Activated T-cell treated with anti-CD3 and anti-CD28 coated beads, Interleukin-2, amount 50 U/mL, for 72 hours (primary cell): ENCODE results near the gene TMEM145. TPM values are rescaled to one million over a fixed set of nuclear protein-coding genes. Genes with fewer than 3 reads are reported as not detected.
A peak's percentile ranks its signal among the peaks of the same experiment; 100 is the strongest.

Experiments used
- ATAC-seq, 2 donors: fragments of 150-1000 bp; cut with Tn5 transposase; replicated peaks in 1 of 2; 2 replicates each; pipeline ENCODE4 v1.10.0; 2021; ENCODE audit warnings: moderate library complexity in 2 of 2, mild to moderate bottlenecking in 1 of 2
- DNase-seq, 2 donors: peaks; one replicate each; pipeline ENCODE4 v3.0.0; 2021 to 2022; ENCODE audit warnings: mixed read lengths in 1 of 2
- H3K27ac Mint-ChIP-seq: one replicate; pipeline ENCODE4 v1.8.0; 2022; ENCODE audit warnings: mild to moderate bottlenecking, moderate library complexity, mixed read lengths
- H3K27me3 Mint-ChIP-seq: one replicate; pipeline ENCODE4 v1.8.0; 2022; ENCODE audit warnings: low read depth, mixed read lengths
- H3K36me3 Mint-ChIP-seq, 2 donors: one replicate each; pipeline ENCODE4 v1.8.0; 2022; ENCODE audit warnings: mixed read lengths in 2 of 2, mild to moderate bottlenecking in 1 of 2; ENCODE audit not compliant: insufficient read depth in 2 of 2
- H3K4me1 Mint-ChIP-seq: one replicate; pipeline ENCODE4 v1.8.0; 2022; ENCODE audit warnings: low read depth, mixed read lengths
- H3K4me3 Mint-ChIP-seq, 2 donors: one replicate each; pipeline ENCODE4 v1.8.0; 2022; ENCODE audit warnings: mild to moderate bottlenecking in 2 of 2, mixed read lengths in 2 of 2, moderate library complexity in 2 of 2
- H3K9me3 Mint-ChIP-seq, 2 donors: one replicate each; pipeline ENCODE4 v1.8.0; 2022; ENCODE audit warnings: mixed read lengths in 2 of 2
- total RNA-seq, 2 donors: library from RNA; stranded (reverse); gene quantifications; one replicate each; pipeline ENCODE4 v1.2.3, GENCODE V29; 2022

Gene TMEM145
- total RNA-seq, 2 donors from 2014 or later, result 0.67 to 1.6 TPM

- no peaks in the 10 kb centered on the region for H3K4me1 Mint-ChIP-seq
- no peaks in the 10 kb centered on the region for H3K27me3 Mint-ChIP-seq
- ATAC-seq (no peak), DNase-seq (no peak)
- H3K27ac Mint-ChIP-seq, result no peak overlapping the region
- H3K36me3 Mint-ChIP-seq, result no peaks in the 10 kb centered on the region
- H3K9me3 Mint-ChIP-seq, result no peaks in the 10 kb centered on the region
- H3K4me3 Mint-ChIP-seq, result no peak overlapping the region
Measured at GRCh38 chr19:42348211-42348610, 35.1 kb downstream of the TMEM145 start.

GRCh38 chr19:42349378-42350107 lies 36.4 kb downstream of the TMEM145 start:
- Mint-ChIP-seq H3K36me3 (no peaks in the 10 kb centered on the region), H3K4me3 (no peak overlapping the region), H3K27ac (no peak overlapping the region), H3K9me3 (no peaks in the 10 kb centered on the region), H3K4me1 (no peaks in the 10 kb centered on the region), H3K27me3 (no peaks in the 10 kb centered on the region)
- no peak for DNase-seq
- ATAC-seq, result no peak

GRCh38 chr19:42350417-42350816 lies 37.3 kb downstream of the TMEM145 start:
- no peaks in the 10 kb centered on the region for H3K36me3 Mint-ChIP-seq
- no peak for DNase-seq

DNA sequence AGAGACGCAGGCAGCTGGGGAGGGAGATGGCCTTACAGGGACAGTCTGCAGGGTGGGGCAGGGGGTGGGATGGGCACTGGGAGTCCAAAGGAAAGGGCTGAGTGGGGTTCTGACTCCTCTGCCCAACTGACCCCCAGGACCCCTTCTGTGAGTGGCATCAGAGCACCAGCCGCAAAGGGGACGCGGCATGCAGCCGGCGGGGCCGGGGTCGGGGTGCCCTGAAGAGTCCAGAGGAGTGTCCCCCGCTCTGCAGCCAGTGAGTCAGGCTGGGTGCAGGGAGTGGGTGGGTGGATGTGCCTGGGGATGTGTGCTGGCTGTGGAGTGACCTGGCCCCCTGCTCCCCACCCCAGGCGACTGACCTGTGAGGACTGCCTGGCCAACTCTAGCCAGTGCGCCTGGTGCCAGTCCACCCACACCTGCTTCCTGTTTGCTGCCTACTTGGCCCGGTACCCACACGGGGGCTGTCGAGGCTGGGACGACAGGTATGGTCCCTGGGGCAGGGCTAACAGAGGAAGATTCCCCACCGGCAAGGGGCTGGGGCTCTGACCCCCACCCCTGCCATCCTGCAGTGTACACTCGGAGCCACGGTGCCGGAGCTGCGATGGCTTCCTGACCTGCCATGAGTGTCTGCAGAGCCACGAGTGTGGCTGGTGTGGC lies 38.1 kb downstream of the TMEM145 start:
- H3K9me3 Mint-ChIP-seq, result no peaks in the 10 kb centered on the region
- ATAC-seq (no peak), DNase-seq (no peak)
- H3K36me3 Mint-ChIP-seq, result no peaks in the 10 kb centered on the region
- H3K4me1 Mint-ChIP-seq, result no peaks in the 10 kb centered on the region
- H3K27me3 Mint-ChIP-seq, result no peaks in the 10 kb centered on the region
- H3K4me3 Mint-ChIP-seq, result no peak overlapping the region
- no peak overlapping the region for H3K27ac Mint-ChIP-seq

More at GRCh38 chr19:42350417-42350816, 37.3 kb downstream of the TMEM145 start:
- Mint-ChIP-seq H3K27ac (no peak overlapping the region), H3K4me1 (no peaks in the 10 kb centered on the region), H3K27me3 (no peaks in the 10 kb centered on the region), H3K9me3 (no peaks in the 10 kb centered on the region), H3K4me3 (no peak overlapping the region)
- no peak for ATAC-seq

GRCh38 chr19:42352301-42353259 lies 39.5 kb downstream of the TMEM145 start:
- Mint-ChIP-seq H3K27ac (no peak overlapping the region), H3K36me3 (no peaks in the 10 kb centered on the region), H3K4me1 (no peaks in the 10 kb centered on the region), H3K4me3 (no peak overlapping the region), H3K27me3 (no peaks in the 10 kb centered on the region), H3K9me3 (no peaks in the 10 kb centered on the region)
- peak; percentile 39 to 69 for ATAC-seq
- DNase-seq, result no peak

DNA sequence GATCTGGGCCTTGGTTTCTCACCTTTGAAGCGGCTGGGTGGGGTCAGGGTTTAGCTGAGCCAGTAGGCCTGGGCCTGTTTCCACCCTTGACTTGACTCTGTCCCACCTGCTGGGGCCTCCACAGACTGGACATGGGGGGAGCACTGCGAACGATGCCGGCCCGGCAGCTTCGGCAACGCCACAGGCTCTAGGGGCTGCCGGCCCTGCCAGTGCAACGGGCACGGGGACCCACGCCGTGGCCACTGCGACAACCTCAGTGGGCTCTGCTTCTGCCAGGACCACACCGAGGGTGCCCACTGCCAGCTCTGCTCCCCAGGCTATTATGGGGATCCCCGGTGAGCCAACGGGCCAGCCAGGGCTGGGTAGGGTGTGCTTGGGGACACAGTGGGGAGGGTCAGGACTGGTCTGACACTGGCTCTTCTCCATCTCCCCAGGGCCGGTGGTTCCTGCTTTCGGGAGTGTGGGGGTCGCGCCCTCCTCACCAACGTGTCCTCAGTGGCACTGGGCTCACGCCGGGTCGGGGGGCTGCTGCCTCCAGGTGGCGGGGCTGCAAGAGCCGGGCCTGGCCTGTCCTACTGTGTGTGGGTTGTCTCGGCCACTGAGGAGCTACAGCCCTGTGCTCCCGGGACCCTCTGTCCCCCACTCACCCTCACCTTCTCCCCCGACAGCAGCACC lies 40.4 kb downstream of the TMEM145 start:
- Mint-ChIP-seq H3K4me3 (no peak overlapping the region), H3K27me3 (no peaks in the 10 kb centered on the region), H3K9me3 (no peaks in the 10 kb centered on the region), H3K4me1 (no peaks in the 10 kb centered on the region), H3K36me3 (no peaks in the 10 kb centered on the region), H3K27ac (no peak overlapping the region)
- ATAC-seq (no peak), DNase-seq (no peak)

DNA sequence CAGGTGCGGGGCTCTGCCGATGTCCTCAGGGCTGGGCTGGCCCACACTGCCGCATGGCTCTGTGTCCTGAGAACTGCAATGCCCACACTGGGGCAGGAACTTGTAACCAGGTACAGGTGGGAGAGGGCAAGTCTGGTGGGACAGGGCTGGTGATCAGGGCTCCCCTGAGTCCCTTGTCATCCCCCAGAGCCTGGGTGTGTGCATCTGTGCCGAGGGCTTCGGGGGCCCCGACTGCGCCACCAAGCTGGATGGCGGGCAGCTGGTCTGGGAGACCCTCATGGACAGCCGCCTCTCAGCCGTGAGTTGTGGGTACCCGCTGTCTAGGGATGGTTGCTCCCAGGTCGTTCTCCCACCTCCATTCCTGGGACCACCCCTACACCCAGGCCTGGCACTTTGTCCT lies 42.8 kb downstream of the TMEM145 start:
- no peaks in the 10 kb centered on the region for H3K9me3 Mint-ChIP-seq
- ATAC-seq (no peak), DNase-seq (no peak)
- H3K4me1 Mint-ChIP-seq, result no peaks in the 10 kb centered on the region
- H3K27me3 Mint-ChIP-seq, result no peaks in the 10 kb centered on the region
- H3K4me3 Mint-ChIP-seq, result no peak overlapping the region
- H3K36me3 Mint-ChIP-seq, result no peaks in the 10 kb centered on the region
- no peak overlapping the region for H3K27ac Mint-ChIP-seq

GRCh38 chr19:42356686-42357085 lies 43.6 kb downstream of the TMEM145 start:
- no peaks in the 10 kb centered on the region for H3K27me3 Mint-ChIP-seq
- no peaks in the 10 kb centered on the region for H3K9me3 Mint-ChIP-seq
- H3K4me1 Mint-ChIP-seq, result no peaks in the 10 kb centered on the region
- H3K27ac Mint-ChIP-seq, result no peak overlapping the region
- no peak for DNase-seq
- H3K36me3 Mint-ChIP-seq, result no peaks in the 10 kb centered on the region
- no peak for ATAC-seq
- no peak overlapping the region for H3K4me3 Mint-ChIP-seq

GRCh38 chr19:42357290-42357689 lies 44.2 kb downstream of the TMEM145 start:
- ATAC-seq (no peak), DNase-seq (no peak)
- H3K4me3 Mint-ChIP-seq, result no peak overlapping the region
- H3K27ac Mint-ChIP-seq, result no peak overlapping the region
- no peaks in the 10 kb centered on the region for H3K27me3 Mint-ChIP-seq
- H3K9me3 Mint-ChIP-seq, result no peaks in the 10 kb centered on the region
- H3K36me3 Mint-ChIP-seq, result no peaks in the 10 kb centered on the region
- no peaks in the 10 kb centered on the region for H3K4me1 Mint-ChIP-seq

DNA sequence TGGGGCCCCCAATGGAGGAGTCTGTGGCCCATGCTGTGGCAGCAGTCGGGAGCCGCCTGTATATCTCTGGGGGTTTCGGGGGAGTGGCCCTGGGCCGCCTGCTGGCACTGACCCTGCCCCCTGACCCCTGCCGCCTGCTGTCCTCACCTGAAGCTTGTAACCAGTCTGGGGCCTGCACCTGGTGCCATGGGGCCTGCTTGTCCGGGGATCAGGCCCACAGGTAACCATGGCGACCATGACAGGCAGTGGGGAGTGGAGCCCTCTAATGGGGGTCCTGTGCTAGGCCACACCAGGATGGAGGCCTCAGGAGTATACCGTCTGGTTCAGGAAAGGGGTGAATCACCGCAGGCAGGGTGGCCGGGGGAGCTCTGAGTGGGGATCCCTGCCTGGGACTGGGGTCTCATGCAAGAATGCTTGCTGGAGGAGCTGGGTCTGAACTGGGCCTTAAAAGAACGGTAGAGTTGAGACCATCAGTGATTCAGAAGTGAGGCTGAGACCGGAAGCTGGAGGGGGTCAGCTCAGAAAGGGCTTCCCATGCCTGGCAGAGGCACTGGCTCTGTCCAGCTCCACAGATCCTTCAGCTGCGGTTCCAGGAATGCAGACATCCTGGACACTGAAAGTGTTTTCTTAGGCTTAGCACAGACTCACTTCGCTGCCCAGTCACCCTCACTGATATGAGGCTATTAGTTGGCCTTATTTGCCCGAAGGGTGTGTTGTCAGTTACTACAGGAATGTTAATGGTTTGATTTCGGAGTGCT lies 47.9 kb downstream of the TMEM145 start:
- H3K4me3 Mint-ChIP-seq, result no peak overlapping the region

DNA sequence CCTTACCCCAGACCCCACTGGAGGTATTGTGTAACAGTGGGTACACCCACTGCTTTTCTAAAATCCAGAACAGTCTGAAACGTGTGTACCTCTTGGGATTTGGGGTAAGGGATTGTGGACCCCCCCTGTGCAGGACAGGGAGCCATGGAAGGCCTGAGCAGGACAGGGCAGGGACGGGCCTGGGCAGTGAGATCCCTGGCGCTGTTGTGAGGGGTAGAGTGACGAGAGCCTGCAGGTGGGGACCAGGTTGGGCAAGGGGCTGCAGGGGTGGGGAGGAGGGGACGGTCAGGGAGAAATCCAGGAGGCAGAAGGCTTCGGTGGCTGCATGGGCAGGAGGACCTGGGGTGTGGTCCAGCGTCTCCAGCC lies 48.4 kb downstream of the TMEM145 start:
- Mint-ChIP-seq H3K9me3 (no peaks in the 10 kb centered on the region), H3K4me3 (no peak overlapping the region), H3K4me1 (no peaks in the 10 kb centered on the region), H3K36me3 (peaks cover 5 to 6% of the 10 kb centered on the region in 2 donors), H3K27ac (no peak overlapping the region), H3K27me3 (no peaks in the 10 kb centered on the region)
- no peak for DNase-seq
- ATAC-seq, result no peak

More for the DNA sequence above, 47.9 kb downstream of the TMEM145 start:
- H3K9me3 Mint-ChIP-seq, result no peaks in the 10 kb centered on the region
- ATAC-seq (no peak), DNase-seq (no peak)
- H3K27me3 Mint-ChIP-seq, result no peaks in the 10 kb centered on the region
- peaks cover 5 to 6% of the 10 kb centered on the region in 2 donors for H3K36me3 Mint-ChIP-seq
- H3K27ac Mint-ChIP-seq, result no peak overlapping the region
- no peaks in the 10 kb centered on the region for H3K4me1 Mint-ChIP-seq

DNA sequence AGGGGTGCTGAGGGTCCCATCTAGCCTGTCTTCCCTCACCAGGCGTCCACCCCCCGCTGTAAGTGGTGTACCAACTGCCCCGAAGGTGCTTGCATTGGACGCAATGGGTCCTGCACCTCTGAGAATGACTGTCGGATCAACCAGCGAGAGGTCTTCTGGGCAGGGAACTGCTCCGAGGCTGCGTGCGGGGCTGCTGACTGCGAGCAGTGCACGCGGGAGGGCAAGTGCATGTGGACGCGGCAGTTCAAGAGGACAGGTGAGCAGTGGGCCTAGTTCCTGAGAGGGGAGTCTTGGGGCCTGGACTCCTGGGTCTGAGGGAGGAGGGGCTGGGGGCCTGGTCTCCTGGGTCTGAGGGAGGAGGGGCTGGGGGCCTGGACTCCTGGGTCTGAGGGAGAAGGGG lies 49.2 kb downstream of the TMEM145 start:
- ATAC-seq (no peak), DNase-seq (no peak)
- H3K4me3 Mint-ChIP-seq, result no peak overlapping the region
- H3K27ac Mint-ChIP-seq, result no peak overlapping the region
- no peaks in the 10 kb centered on the region for H3K27me3 Mint-ChIP-seq
- H3K9me3 Mint-ChIP-seq, result no peaks in the 10 kb centered on the region
- H3K4me1 Mint-ChIP-seq, result no peaks in the 10 kb centered on the region
- peaks cover 5 to 6% of the 10 kb centered on the region in 2 donors for H3K36me3 Mint-ChIP-seq
